CD14-positive monocyte (primary cell): ENCODE results near the gene SYNE3. TPM values are rescaled to one million over a fixed set of nuclear protein-coding genes. Genes with fewer than 3 reads are reported as not detected.

ENCODE experiments used
- DNase-seq, 3 donors: peaks; one replicate each; pipeline ENCODE4 v3.0.0-alpha.2; 2011 to 2022
- H2AFZ ChIP-seq: 2 replicates; pipeline ENCODE4 v1.6.0; 2012; ENCODE audit warnings: mild to moderate bottlenecking, low read depth, low read length, inconsistent platforms; ENCODE audit not compliant: insufficient read depth, poor library complexity, severe bottlenecking
- H3K27ac ChIP-seq, 2 donors: 1 replicate in 1 of 2; 2 replicates in 1 of 2; pipeline ENCODE4 v1.5.1; 2012 to 2013; ENCODE audit warnings: low read length in 2 of 2, control low read depth in 1 of 2, inconsistent platforms in 1 of 2, low read depth in 1 of 2, mild to moderate bottlenecking in 1 of 2
- H3K27me3 ChIP-seq, 2 donors: one replicate each; pipeline versions ENCODE4 v1.6.0 to v1.6.1; 2011 to 2013; ENCODE audit warnings: low read length in 2 of 2; ENCODE audit not compliant: control insufficient read depth in 2 of 2, insufficient read depth in 2 of 2
- H3K36me3 ChIP-seq, 2 donors: replicated peaks in 1 of 2; 1 replicate in 1 of 2; 2 replicates in 1 of 2; pipeline versions ENCODE4 v1.5.1 to v1.6.1; 2012 to 2013; ENCODE audit warnings: low read length in 2 of 2, control low read depth in 1 of 2, inconsistent platforms in 1 of 2, mild to moderate bottlenecking in 1 of 2; ENCODE audit not compliant: insufficient read depth in 2 of 2, control insufficient read depth in 1 of 2
- H3K4me1 ChIP-seq, 2 donors: 1 replicate in 1 of 2; 2 replicates in 1 of 2; pipeline versions ENCODE4 v1.5.1 to v1.6.1; 2012 to 2013; ENCODE audit warnings: low read length in 2 of 2, control low read depth in 1 of 2, inconsistent platforms in 1 of 2, mild to moderate bottlenecking in 1 of 2, moderate library complexity in 1 of 2; ENCODE audit not compliant: insufficient read depth in 2 of 2, control insufficient read depth in 1 of 2
- H3K4me2 ChIP-seq: replicated peaks from 2 replicates; pipeline ENCODE3; 2012; ENCODE audit warnings: low read length, moderate library complexity, mild to moderate bottlenecking; ENCODE audit not compliant: poor library complexity, severe bottlenecking; ENCODE audit errors: extremely low read depth
- H3K4me3 ChIP-seq, 3 experiments: fragments of 200-600 bp in 1 of 3; sonication (generic) in 1 of 3; replicated peaks in 1 of 3; 1 replicate in 2 of 3; 2 replicates in 1 of 3; pipeline ENCODE4 v1.5.1; 2011 to 2013; ENCODE audit warnings: low read length in 3 of 3, mild to moderate bottlenecking in 3 of 3, control low read depth in 2 of 3, low read depth in 2 of 3, inconsistent platforms in 1 of 3, moderate library complexity in 1 of 3
- H3K79me2 ChIP-seq: 2 replicates; pipeline ENCODE4 v1.6.0; 2012; ENCODE audit warnings: mild to moderate bottlenecking, control low read depth, inconsistent platforms, low read length, moderate library complexity; ENCODE audit not compliant: insufficient read depth
- H3K9ac ChIP-seq: 2 replicates; pipeline ENCODE4 v1.6.0; 2017; ENCODE audit warnings: low read length, mild to moderate bottlenecking; ENCODE audit not compliant: insufficient read depth, poor library complexity, severe bottlenecking
- H3K9me3 ChIP-seq, 2 donors: replicated peaks in 1 of 2; 1 replicate in 1 of 2; 2 replicates in 1 of 2; pipeline versions ENCODE4 v1.5.1 to v1.6.1; 2012 to 2013; ENCODE audit warnings: low read length in 2 of 2, control low read depth in 1 of 2; ENCODE audit not compliant: control insufficient read depth in 1 of 2, insufficient read depth in 1 of 2
- H4K20me1 ChIP-seq: 2 replicates; pipeline ENCODE4 v1.6.0; 2012; ENCODE audit warnings: mild to moderate bottlenecking, low read length, control low read depth, moderate library complexity; ENCODE audit not compliant: insufficient read depth
- H3K27ac Mint-ChIP-seq, 7 donors: one replicate each; pipeline ENCODE4 v1.8.0; 2020; ENCODE audit warnings: mild to moderate bottlenecking in 7 of 7, mixed read lengths in 7 of 7, moderate library complexity in 6 of 7, inconsistent platforms in 2 of 7
- H3K27me3 Mint-ChIP-seq, 3 donors: one replicate each; pipeline ENCODE4 v1.8.0; 2021 to 2022; ENCODE audit warnings: low read depth in 3 of 3, mild to moderate bottlenecking in 3 of 3, mixed read lengths in 3 of 3, moderate library complexity in 3 of 3, inconsistent platforms in 1 of 3
- H3K36me3 Mint-ChIP-seq, 2 donors: one replicate each; pipeline ENCODE4 v1.8.0; 2020; ENCODE audit warnings: mixed read lengths in 2 of 2, inconsistent platforms in 1 of 2, mild to moderate bottlenecking in 1 of 2
- H3K4me1 Mint-ChIP-seq: one replicate; pipeline ENCODE4 v1.8.0; 2020; ENCODE audit warnings: mild to moderate bottlenecking, mixed read lengths
- H3K4me3 Mint-ChIP-seq, 2 donors: one replicate each; pipeline ENCODE4 v1.8.0; 2020; ENCODE audit warnings: mild to moderate bottlenecking in 2 of 2, mixed read lengths in 2 of 2, moderate library complexity in 1 of 2
- H3K9me3 Mint-ChIP-seq, 7 donors: one replicate each; pipeline ENCODE4 v1.8.0; 2020 to 2022; ENCODE audit warnings: mixed read lengths in 7 of 7, mild to moderate bottlenecking in 6 of 7, moderate library complexity in 6 of 7, inconsistent platforms in 2 of 7
- CTCF ChIP-seq: fragments of 200-600 bp; IDR thresholded peaks from one replicate; pipeline ENCODE4 v1.8.0; 2022; ENCODE audit warnings: antibody characterized with exemption, mild to moderate bottlenecking
- WGBS: methylation state at CpG from one replicate; pipeline ENCODE4 v1.1.5; 2013; ENCODE audit warnings: missing lambda C conversion rate; ENCODE audit not compliant: insufficient coverage; 5-methylcytosine and 5-hydroxymethylcytosine counted together
- intact Hi-C, 2 donors: fragments of 100-400 bp; cut with micrococcal nuclease; formaldehyde crosslinking; loops; one replicate each; pipeline versions ENCODE4 v1.15.0 to v1.15.1; 2023
- polyA plus RNA-seq, 3 donors: library from polyadenylated mRNA; depleted of rRNA in 1 of 3; unstranded in 2 of 3; stranded (reverse) in 1 of 3; fragments of 300-500 nt in 2 of 3; fragments of >200 nt in 1 of 3; fragmentation: Illumina TruSeq in 2 of 3; gene quantifications; 1 replicate in 2 of 3; 2 replicates in 1 of 3; pipeline ENCODE4 v1.2.3, GENCODE V29; 2012 to 2021

SYNE3 gene
- polyA plus RNA-seq, 3 donors: 2.6 to 26.1 (median 3.5) TPM

- Mint-ChIP-seq H3K27me3 (no peaks in the 10 kb centered on the region), H3K9me3 (peaks cover 0 to 3% (median 0%) of the 10 kb centered on the region in 7 donors), H3K36me3 (peaks cover 25 to 66% of the 10 kb centered on the region in 2 donors), H3K4me1 (peaks cover 38% of the 10 kb centered on the region), H3K4me3 (no peak overlapping the region), H3K27ac (peak overlapping the region in 1 of 7 donors; percentile 54)
- intact Hi-C loops: no loop called here
- H2AFZ ChIP-seq: no peak overlapping the region
- no peak for TF ChIP-seq CTCF
- H3K4me3 ChIP-seq: no peak overlapping the region
- WGBS: 100% methylated on average over 3 of the region's 5 CpGs
- H3K79me2 ChIP-seq: peaks cover 100% of the 10 kb centered on the region
- peak overlapping the region in 1 of 2 donors; percentile 57 for H3K27ac ChIP-seq
- no peaks in the 10 kb centered on the region for H3K9me3 ChIP-seq
- H3K4me2 ChIP-seq: no peak overlapping the region
- peaks cover 11 to 47% of the 10 kb centered on the region in 2 donors for H3K36me3 ChIP-seq
- peaks cover 80% of the 10 kb centered on the region for H4K20me1 ChIP-seq
- H3K4me1 ChIP-seq: peaks cover 14 to 15% of the 10 kb centered on the region in 2 donors
- no peak overlapping the region for H3K9ac ChIP-seq
- no peaks in the 10 kb centered on the region for H3K27me3 ChIP-seq
- DNase-seq: no peak
Observed at GRCh38 chr14:95490138-95490509, 26.3 kb downstream of the SYNE3 start.

GRCh38 chr14:95489214-95490137, 27.0 kb downstream of the SYNE3 start:
- Histone ChIP-seq H2AFZ (no peak overlapping the region), H3K27me3 (no peaks in the 10 kb centered on the region)

More at GRCh38 chr14:95489214-95490137, 27.0 kb downstream of the SYNE3 start:
- Histone ChIP-seq H3K27ac (peak overlapping the region in 1 of 2 donors; percentile 57), H3K79me2 (peaks cover 100% of the 10 kb centered on the region), H3K4me1 (peaks cover 7 to 9% of the 10 kb centered on the region in 2 donors), H4K20me1 (peaks cover 86% of the 10 kb centered on the region), H3K4me2 (no peak overlapping the region), H3K4me3 (no peak overlapping the region), H3K9ac (peak overlapping the region; percentile 10), H3K36me3 (peaks cover 17 to 53% of the 10 kb centered on the region in 2 donors), H3K9me3 (no peaks in the 10 kb centered on the region)
- Mint-ChIP-seq H3K36me3 (peaks cover 28 to 68% of the 10 kb centered on the region in 2 donors), H3K4me1 (peaks cover 33% of the 10 kb centered on the region), H3K27me3 (no peaks in the 10 kb centered on the region), H3K27ac (peak overlapping the region in 4 of 7 donors; percentile 9 to 75 (median 62)), H3K9me3 (peaks cover 0 to 3% (median 0%) of the 10 kb centered on the region in 7 donors), H3K4me3 (no peak overlapping the region)
- DNase-seq: no peak
- intact Hi-C loops: no loop called here
- no peak for TF ChIP-seq CTCF
- 50% methylated on average over 1 of the region's 9 CpGs for WGBS
